Measurements from ENCODE around the gene PPM1N.
"Not testable (repeated sequence)": the region's sequence is repeated elsewhere in the genome, so short reads cannot be mapped to it uniquely, and the experiment has no call there.

PPM1N gene

GRCh38 chr19:45510352-45510751 is 12.1 kb downstream of the PPM1N start:
- not testable (repeated sequence) for DNase-seq

- DNase-seq, result no peak
These were observed 12.8 kb downstream of the PPM1N start for GRCh38 chr19:45511074-45511473.

- no peak for DNase-seq
These were observed 14.7 kb downstream of the PPM1N start for GRCh38 chr19:45512881-45513483.

- DNase-seq, result no peak
These were observed 16.3 kb downstream of the PPM1N start for GRCh38 chr19:45514376-45515051.

- DNase-seq, result peak; percentile 83
These were observed 16.9 kb downstream of the PPM1N start for GRCh38 chr19:45515081-45515624.

- DNase-seq, result peak; percentile 35
These were observed 17.7 kb downstream of the PPM1N start for GRCh38 chr19:45515807-45516401.

GRCh38 chr19:45517238-45517637 is 19.0 kb downstream of the PPM1N start:
- DNase-seq, result no peak

- no peak for DNase-seq
These were observed 19.6 kb downstream of the PPM1N start for GRCh38 chr19:45517641-45518468.

- DNase-seq, result no peak
These were observed 20.2 kb downstream of the PPM1N start for GRCh38 chr19:45518469-45518826.

- no peak for DNase-seq
These were observed 24.0 kb downstream of the PPM1N start for GRCh38 chr19:45522010-45522941.

- DNase-seq, result peak; percentile 86
These were observed 25.5 kb downstream of the PPM1N start for GRCh38 chr19:45523642-45524256.

- DNase-seq, result no peak
These were observed 26.4 kb downstream of the PPM1N start for GRCh38 chr19:45524575-45525129.

- no peak for DNase-seq
These were observed 27.9 kb downstream of the PPM1N start for GRCh38 chr19:45526143-45526542.

GRCh38 chr19:45526971-45527370 is 28.7 kb downstream of the PPM1N start:
- DNase-seq, result no peak

GRCh38 chr19:45527731-45528130 is 29.5 kb downstream of the PPM1N start:
- DNase-seq, result no peak

GRCh38 chr19:45528149-45528743 is 30.0 kb downstream of the PPM1N start:
- DNase-seq, result no peak

- no peak for DNase-seq
These were observed 30.6 kb downstream of the PPM1N start for GRCh38 chr19:45528744-45529419.

GRCh38 chr19:45529420-45529785 is 31.2 kb downstream of the PPM1N start:
- no peak for DNase-seq

- DNase-seq, result no peak
These were observed 33.1 kb downstream of the PPM1N start for GRCh38 chr19:45531349-45531748.

GRCh38 chr19:45539459-45539858 is 41.2 kb downstream of the PPM1N start:
- no peak for DNase-seq
